ENCODE measurements around the gene COL23A1. TPM values are rescaled to one million over a fixed set of nuclear protein-coding genes. Genes with fewer than 3 reads are reported as not detected.

Gene COL23A1
- polyA plus RNA-seq, 1 donor (not counting 4 experiments of a cell fraction or from before 2014, with no cell fraction given): not detected

- H3K9ac ChIP-seq (ENCODE audit: control insufficient read depth, extremely low read depth, insufficient read depth, low read length): no peak overlapping the region
- no peak overlapping the region for H3K4me2 ChIP-seq (ENCODE audit: control insufficient read depth, extremely low read depth, insufficient read depth, low read depth, low read length)
- no peaks in the 10 kb centered on the region for H4K20me1 ChIP-seq (ENCODE audit: control insufficient read depth, extremely low read depth, insufficient read depth, low read length)
- DNase-seq (ENCODE audit: low read depth, low spot score) (no peak), FAIRE-seq (no peak)
- H3K27me3 ChIP-seq (ENCODE audit: control insufficient read depth, extremely low read depth, insufficient read depth, low read length): peaks cover 17% of the 10 kb centered on the region
- no peaks in the 10 kb centered on the region for H3K9me1 ChIP-seq (ENCODE audit: control insufficient read depth, extremely low read depth, insufficient read depth, low read length)
- no peaks in the 10 kb centered on the region for H3K79me2 ChIP-seq (ENCODE audit: control insufficient read depth, insufficient read depth, low read length)
- TF ChIP-seq, protein P1, sequence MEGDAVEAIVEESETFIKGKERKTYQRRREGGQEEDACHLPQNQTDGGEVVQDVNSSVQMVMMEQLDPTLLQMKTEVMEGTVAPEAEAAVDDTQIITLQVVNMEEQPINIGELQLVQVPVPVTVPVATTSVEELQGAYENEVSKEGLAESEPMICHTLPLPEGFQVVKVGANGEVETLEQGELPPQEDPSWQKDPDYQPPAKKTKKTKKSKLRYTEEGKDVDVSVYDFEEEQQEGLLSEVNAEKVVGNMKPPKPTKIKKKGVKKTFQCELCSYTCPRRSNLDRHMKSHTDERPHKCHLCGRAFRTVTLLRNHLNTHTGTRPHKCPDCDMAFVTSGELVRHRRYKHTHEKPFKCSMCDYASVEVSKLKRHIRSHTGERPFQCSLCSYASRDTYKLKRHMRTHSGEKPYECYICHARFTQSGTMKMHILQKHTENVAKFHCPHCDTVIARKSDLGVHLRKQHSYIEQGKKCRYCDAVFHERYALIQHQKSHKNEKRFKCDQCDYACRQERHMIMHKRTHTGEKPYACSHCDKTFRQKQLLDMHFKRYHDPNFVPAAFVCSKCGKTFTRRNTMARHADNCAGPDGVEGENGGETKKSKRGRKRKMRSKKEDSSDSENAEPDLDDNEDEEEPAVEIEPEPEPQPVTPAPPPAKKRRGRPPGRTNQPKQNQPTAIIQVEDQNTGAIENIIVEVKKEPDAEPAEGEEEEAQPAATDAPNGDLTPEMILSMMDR (optimal IDR thresholded peaks at IDR 0.05 in 1 of 3, IDR thresholded peaks at IDR 0.05 in 1 of 3, conservative IDR thresholded peaks at IDR 0.05 in 1 of 3; ENCODE audit: extremely low read depth in 1 of 3, insufficient read depth in 2 of 3, low read length in 3 of 3): no peak
- TF ChIP-seq EZH2 (IDR thresholded peaks at IDR 0.05; ENCODE audit: low read length): no peak
- H3K27ac ChIP-seq (ENCODE audit: control insufficient read depth, insufficient read depth, low read length): no peak overlapping the region
- no peak overlapping the region for H2AFZ ChIP-seq (ENCODE audit: control insufficient read depth, low read length)
- no peak overlapping the region for H3K4me3 ChIP-seq (ENCODE audit: control insufficient read depth in 2 of 3, extremely low read depth in 1 of 3, insufficient read depth in 2 of 3, low read depth in 1 of 3, low read length in 3 of 3)
- dilution Hi-C loops (cut with MboI; ENCODE audit: extremely low pct_ligation_motif_present, low sequenced_read_pairs): no loop called here
- no peaks in the 10 kb centered on the region for H3K4me1 ChIP-seq (ENCODE audit: control insufficient read depth, extremely low read depth, insufficient read depth, low read length)
- peaks cover 2% of the 10 kb centered on the region for H3K9me3 ChIP-seq (ENCODE audit: control insufficient read depth, low read depth, low read length)
- no peaks in the 10 kb centered on the region for H3K36me3 ChIP-seq (ENCODE audit: control insufficient read depth in 2 of 2, extremely low read depth in 1 of 2, insufficient read depth in 2 of 2, low read length in 2 of 2)
Observed at GRCh38 chr5:178356431-178356872, 233.7 kb downstream of the COL23A1 start.

GRCh38 chr5:178355671-178356070, 234.5 kb downstream of the COL23A1 start:
- Histone ChIP-seq H4K20me1 (ENCODE audit: control insufficient read depth, extremely low read depth, insufficient read depth, low read length) (no peaks in the 10 kb centered on the region), H3K36me3 (ENCODE audit: control insufficient read depth in 2 of 2, extremely low read depth in 1 of 2, insufficient read depth in 2 of 2, low read length in 2 of 2) (no peaks in the 10 kb centered on the region), H3K9me1 (ENCODE audit: control insufficient read depth, extremely low read depth, insufficient read depth, low read length) (no peaks in the 10 kb centered on the region), H3K79me2 (ENCODE audit: control insufficient read depth, insufficient read depth, low read length) (no peaks in the 10 kb centered on the region), H3K9ac (ENCODE audit: control insufficient read depth, extremely low read depth, insufficient read depth, low read length) (no peak overlapping the region), H2AFZ (ENCODE audit: control insufficient read depth, low read length) (no peak overlapping the region), H3K4me2 (ENCODE audit: control insufficient read depth, extremely low read depth, insufficient read depth, low read depth, low read length) (no peak overlapping the region), H3K4me1 (ENCODE audit: control insufficient read depth, extremely low read depth, insufficient read depth, low read length) (no peaks in the 10 kb centered on the region), H3K4me3 (ENCODE audit: control insufficient read depth in 2 of 3, extremely low read depth in 1 of 3, insufficient read depth in 2 of 3, low read depth in 1 of 3, low read length in 3 of 3) (no peak overlapping the region), H3K27ac (ENCODE audit: control insufficient read depth, insufficient read depth, low read length) (no peak overlapping the region), H3K27me3 (ENCODE audit: control insufficient read depth, extremely low read depth, insufficient read depth, low read length) (peaks cover 14% of the 10 kb centered on the region), H3K9me3 (ENCODE audit: control insufficient read depth, low read depth, low read length) (peaks cover 2% of the 10 kb centered on the region)
- dilution Hi-C loops (cut with MboI; ENCODE audit: extremely low pct_ligation_motif_present, low sequenced_read_pairs): no loop called here
- FAIRE-seq (no peak), DNase-seq (ENCODE audit: low read depth, low spot score) (no peak)
- TF ChIP-seq EZH2 (IDR thresholded peaks at IDR 0.05; ENCODE audit: low read length): no peak
- TF ChIP-seq, protein P1 (optimal IDR thresholded peaks at IDR 0.05 in 1 of 3, IDR thresholded peaks at IDR 0.05 in 1 of 3, conservative IDR thresholded peaks at IDR 0.05 in 1 of 3; ENCODE audit: extremely low read depth in 1 of 3, insufficient read depth in 2 of 3, low read length in 3 of 3): no peak
